Measurements from ENCODE around the gene SLC6A15.

The SLC6A15 gene

DNA sequence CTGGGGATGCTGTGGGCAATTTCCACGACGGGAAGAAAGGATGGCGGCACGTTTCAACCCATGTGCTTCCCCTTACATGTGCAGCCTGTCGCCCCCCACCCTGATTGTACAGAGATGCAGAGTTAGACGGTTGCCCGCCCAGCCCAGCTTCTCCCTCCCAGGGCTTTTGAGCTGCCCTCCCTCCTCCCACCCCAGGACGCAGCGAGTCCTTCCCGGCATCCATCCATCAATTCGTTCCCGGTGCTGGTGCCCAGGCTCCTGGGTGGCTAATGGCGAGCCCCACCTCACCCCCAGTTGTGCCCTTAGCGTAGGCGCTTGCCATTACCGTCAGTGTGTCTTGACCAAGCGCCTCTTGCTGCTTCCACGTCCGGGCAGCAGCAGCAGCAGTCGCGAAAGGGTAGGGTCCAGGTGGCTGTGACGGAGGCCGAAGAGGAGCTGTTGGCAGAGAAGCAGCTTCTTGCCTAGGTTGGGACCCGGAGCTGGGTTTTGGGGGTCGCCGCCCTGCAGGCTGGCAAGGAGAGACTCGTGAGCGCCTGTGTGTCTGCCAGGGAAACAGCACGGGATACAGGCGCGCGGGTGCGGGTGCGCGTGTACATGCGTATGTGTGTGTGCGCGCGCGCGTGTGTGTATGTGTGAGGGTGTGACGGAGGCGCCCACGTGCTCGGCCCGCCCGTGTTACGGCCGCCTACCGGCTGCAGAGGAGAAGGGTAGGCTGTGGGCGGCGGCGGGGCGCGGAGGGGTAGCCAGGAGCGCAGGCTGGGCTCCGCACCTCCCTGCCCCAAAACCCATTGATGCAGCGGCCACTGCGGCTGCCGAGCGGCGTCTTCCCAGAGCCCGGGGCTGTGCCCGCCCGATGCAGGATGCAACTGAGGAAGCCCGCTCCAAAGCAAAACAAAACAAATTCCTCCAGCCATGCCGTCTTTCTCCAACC is at the start of gene SLC6A15:
Gene SLC6A15, minus strand, starts transcription at position 602 of the 931 bp plus-strand sequence. CDS start 20,679 bp downstream, outside the sequence.
- peak; percentile 65 for DNase-seq

DNA sequence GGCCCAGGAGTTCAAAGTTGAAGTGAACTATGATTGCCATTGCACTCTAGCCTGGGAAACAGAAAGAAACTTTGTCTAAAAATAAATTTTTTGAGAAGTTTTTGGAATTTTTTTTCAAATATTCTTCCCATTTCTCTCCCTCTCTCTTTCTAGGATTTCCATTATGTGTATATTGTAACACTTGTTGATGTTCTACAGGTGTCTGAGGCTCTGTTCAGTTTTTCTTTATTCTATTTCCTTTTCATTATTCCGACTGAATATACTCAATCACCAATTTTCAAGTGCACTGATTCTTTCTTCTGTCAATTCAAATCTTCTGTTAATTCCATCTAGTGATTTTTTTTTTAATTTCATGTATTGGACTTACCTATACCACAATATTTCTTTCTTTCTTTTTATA is 48.3 kb upstream of the SLC6A15 start:
- no peak for DNase-seq

DNA sequence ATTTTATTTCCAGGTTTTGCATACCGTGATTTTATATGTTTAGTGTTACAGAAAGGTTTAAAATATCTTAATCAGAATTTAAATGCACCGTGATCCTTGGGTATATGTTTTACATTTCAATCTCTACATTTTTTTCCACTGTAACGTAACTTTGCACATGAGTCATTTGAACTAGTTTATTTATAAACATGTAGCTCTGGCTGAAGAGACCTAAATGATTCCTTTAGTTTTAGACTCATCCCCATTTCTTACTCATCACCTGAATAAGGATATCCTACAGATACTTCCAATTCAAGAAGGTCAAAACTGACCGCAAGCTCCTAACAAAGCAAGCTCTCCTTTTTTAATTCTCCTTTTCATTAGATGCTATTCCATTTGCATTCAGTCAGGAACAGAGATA is 42.7 kb upstream of the SLC6A15 start:
- DNase-seq, result no peak

DNA sequence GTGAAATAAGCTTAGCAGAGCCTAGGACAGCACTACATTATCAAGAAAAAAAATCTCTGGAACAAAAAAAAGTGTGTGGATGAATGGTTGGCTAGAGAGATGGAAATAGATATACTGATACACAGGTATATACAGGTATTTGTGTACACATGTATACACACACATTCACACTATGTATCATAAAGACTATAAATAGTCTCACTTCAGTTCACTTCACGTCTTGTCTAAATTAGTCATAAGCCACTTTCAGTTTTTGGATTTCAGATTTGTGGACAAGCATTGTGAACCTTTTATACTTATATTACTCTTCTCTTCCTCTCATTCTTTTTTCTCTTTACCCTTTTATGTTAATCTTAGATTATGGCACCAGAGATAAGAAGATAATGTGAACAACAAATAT is 41.8 kb upstream of the SLC6A15 start:
- no peak for DNase-seq

DNA sequence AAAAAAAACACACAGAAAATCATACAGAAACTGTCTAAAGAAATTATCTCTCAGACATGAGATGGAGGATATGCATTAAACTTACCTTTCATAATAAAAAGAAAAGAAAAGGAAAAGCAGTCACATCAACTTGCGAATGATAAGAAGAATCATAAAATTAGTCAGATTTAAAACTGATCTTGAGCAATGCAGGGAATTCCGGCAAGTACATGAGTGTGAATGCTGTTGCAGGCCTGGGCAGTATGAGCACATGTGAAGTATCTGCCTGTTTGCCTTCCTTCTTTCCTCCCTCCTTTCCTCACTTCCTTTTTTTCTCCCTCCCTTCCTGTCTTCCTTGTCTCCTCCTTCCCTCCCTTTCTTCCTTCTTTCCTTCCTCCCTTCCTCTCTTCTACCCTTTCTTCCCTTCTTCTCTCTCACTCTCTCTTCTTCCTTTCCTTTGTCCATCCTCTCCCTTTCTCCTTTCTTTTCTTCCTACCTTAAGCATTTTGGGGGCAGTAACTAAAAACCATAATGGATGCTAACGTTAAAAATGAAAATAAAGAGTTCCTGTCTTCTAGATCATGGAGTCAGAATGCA is 38.5 kb upstream of the SLC6A15 start:
- no peak for DNase-seq

DNA sequence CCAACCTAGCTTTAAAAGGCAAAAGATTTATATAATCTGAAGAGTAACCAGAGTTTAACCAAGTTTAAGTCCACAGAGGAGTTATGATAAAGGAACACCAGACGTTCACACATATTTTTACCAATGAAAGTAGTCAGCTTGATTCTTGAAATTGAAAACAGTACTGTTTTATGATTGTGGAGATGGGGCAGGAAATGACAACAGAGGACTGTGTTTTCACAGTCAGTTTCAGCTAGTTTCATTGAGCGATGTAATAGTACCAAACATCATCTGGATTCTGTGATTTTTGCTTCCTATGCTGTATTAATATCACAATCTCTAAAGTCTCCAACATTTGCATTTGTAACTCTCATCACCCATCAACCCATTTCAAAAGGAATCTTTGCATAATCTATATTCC is 34.2 kb upstream of the SLC6A15 start:
- DNase-seq, result no peak

DNA sequence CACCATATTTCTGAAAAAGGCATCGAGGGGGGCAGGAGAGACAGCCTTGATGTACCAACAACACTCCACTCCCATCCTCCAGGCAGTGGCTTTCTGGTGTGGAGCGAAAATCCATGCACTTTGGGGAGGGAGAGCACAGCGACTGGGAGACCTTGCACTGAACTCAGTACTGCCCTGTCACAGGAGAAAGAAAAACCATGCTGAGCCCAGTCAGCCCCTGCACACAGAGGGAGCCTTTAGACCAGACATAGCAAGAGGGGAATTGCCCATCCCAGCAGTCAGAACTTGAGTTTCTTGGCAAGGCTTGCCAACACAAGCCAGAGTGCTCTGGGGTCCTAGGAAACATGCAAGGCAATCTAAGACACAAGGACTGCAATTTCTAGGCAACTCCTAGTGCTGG is 24.8 kb upstream of the SLC6A15 start:
- DNase-seq, result no peak

DNA sequence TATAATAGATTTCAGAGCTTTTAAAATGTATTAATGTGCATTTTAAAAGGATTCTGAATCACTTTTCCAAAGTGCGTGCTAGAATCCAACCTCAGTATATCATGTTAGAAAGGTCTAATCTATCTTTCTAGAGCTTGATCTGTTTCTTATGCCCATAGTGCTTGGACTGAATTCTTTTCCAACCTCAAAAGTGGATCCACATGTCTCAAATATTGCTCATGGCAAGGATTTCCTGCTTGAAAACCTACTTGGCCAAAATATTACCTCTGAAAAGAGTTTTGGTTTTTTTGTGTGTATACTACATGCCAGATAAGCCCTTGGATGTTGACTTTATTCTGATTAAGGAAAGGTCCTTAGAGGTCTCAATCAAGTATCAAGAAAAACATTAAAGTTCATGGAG is 16.9 kb upstream of the SLC6A15 start:
- no peak for DNase-seq

DNA sequence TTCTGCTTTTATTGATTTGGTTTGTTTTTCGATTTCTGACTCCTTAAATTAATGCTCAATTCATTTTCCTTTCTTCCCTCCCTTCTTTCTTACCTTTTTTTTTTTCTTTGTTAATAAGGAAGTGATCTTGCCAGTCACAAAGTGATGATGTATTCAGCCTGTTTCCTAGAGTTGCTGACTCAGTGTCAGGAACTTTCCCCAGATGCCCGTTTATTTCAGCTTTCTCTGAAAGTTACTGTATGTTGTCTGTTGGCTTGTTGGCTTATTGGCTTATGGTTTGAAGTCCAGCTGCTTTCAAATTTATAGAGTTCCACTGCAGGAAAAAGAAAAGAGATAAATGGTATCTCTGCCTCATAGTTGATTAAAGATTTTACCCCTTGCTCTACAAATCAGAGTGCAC is 12.4 kb upstream of the SLC6A15 start:
- DNase-seq, result no peak

DNA sequence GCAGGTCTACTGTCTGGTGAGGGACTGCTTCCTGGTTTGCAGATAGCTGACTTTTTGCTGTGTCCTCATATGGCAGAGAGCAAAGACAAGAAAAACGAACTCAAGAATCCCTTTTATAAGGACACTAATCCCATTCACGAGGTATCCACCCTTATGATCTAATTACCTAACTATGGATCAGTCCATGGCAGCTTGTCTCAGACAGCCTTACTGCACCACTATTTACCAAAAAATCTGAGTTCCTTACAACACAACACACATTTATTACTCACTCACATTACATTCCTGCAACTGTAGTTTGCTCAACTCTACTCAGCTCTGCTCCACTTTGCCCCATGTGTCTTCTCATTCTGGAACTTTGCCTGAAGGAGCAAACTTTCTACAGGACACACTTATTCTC is 10.1 kb upstream of the SLC6A15 start:
- DNase-seq, result no peak

DNA sequence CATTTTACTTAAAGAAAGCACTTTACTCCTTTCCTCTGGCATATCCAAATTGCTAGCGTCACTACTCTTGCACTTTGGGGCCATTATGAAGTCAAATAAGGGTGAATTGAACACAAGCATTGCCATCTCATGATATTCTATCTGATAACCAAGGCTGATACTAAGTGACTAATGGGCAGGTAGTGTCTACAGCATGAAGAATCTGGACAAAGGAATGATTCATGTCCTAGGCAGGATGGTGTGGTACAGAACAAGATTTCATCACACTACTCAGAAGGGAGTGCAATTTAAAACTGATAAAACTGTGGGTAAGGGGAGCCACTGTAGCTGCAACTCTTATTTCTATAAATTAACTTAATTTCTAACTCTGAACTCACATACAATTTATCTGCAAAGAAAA is 7.7 kb upstream of the SLC6A15 start:
- DNase-seq, result no peak

DNA sequence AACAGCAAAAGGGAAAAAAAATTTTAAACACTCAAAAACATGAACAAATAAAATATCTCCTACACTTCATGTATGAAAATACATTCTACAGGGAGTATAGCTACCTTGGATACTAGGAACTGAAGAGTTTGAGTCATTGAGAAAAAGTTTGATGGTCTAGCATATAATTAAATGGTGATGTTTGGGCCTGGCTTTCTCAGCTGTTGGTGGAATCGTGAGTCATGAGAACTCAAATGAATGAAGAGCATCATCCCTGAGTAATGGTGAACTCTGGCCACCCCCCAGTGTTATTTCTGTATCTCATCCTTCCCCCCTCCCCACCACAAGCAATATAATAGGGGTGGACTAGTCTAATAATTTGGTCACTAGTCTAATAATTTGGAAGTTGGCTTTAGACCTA is 6.7 kb upstream of the SLC6A15 start:
- no peak for DNase-seq

DNA sequence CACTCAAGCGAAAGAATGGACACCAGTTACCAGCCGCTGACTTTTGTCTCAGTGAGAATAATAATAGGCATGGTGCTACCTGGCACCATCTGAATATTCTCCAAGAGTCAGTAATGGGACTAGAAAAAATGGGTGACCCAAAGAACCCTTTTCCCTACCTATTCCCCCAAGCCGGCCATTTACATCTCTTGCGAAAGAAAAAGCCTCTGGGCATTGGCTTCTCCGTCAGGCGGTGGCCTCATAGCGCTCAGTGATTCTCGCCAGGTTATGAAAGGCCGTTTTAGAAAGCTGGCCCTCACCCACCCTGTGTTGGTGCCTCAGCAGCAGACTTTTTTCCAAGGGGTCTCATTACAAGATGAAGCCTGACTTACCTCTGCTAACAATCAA is 523 bp upstream of the SLC6A15 start:
- peak; percentile 76 for DNase-seq

DNA sequence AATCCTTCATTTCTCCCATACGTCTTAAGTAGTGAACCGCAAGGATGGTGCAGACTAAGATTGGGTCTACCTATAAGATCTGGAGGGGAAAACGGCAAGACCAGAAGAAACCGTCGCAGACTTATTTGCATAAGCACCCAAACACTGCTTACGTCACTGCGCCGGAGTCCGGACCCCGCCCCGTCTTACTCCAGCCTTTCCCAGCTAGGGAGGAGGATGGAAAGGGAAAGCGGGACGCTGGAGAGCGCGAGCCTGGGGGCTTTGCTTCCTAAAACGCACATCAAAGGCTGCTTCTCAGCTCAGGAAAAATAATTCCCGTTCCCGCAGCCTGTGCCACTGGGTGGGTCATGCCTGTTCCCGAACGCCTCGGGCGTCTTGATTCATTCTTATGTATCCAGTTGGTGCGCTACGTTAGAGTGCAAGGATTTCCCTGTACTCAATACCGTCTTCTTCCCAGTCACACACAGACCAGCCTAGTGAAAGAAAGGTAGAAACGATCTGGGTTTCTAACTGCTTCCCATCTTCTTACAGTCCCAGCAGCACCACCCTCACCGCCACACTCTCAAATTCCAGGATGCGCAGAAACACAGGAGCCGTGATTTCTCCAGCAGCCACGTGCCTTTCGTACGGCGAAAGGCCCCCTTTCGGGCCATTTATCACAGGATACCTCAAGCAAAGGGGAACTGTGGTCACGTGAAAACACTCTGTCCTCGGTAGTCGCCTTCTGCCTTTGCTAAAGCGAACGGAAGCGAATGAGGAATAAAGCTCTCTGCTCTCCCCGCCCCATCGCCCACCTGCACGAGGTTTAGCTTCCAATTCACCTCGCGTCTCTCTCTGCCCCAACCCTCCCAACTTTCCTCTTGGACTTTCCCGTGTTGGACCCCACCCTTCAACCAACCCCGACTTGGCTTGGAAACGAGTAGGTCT is 1.1 kb downstream of the SLC6A15 start:
- DNase-seq, result peak; percentile 69

DNA sequence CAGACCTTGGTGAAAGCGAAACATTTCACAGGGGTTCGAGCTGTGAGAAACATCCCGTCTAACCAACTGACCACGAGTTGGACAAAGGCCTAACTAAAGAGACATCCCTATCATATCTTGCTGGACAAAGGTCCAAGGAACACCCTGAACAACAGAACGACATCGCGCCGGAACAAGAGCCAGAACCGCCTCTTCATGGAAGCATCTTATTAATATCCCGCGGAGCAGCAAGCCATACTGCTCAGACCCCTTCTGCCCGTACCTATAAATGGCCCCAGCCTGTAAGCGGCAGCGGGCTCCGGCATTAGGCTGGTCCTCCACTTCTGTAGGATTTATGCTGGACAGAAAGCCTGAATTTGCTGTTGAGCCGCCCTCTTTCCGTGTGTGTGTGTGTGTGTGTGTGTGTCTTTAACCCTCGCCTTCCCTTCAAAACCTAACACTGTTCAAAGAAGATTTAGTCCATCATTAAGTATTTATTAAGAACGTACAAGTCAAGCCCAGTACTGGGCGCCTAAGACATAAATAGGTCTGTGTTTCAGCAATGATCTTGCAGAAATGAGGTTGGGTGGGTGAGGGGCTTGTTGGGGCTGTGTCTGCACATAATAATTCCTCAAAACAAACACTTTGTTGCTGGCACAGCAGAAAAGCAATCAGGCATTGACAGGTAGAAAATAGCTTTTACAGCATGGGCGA is 1.9 kb downstream of the SLC6A15 start:
- DNase-seq, result peak; percentile 16

DNA sequence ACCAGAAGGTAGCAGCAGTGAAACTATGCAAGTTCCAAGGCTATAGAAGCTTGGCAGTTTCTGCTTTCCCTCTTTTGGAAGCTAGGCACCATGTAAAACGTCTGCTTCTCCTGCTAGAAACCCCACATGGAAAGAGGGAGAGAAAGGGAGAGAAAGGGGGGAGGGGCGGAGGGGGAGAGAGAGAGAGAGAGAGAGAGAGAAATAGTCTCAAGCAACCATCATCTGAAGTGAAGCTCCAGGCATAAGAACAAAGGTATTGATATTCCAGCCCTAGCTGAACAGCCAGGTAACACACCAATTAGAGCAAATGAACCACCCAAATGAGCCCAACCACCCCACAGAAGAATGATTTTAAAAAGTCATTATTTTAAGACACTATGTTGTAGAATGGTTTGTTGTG is 8.5 kb downstream of the SLC6A15 start:
- no peak for DNase-seq

DNA sequence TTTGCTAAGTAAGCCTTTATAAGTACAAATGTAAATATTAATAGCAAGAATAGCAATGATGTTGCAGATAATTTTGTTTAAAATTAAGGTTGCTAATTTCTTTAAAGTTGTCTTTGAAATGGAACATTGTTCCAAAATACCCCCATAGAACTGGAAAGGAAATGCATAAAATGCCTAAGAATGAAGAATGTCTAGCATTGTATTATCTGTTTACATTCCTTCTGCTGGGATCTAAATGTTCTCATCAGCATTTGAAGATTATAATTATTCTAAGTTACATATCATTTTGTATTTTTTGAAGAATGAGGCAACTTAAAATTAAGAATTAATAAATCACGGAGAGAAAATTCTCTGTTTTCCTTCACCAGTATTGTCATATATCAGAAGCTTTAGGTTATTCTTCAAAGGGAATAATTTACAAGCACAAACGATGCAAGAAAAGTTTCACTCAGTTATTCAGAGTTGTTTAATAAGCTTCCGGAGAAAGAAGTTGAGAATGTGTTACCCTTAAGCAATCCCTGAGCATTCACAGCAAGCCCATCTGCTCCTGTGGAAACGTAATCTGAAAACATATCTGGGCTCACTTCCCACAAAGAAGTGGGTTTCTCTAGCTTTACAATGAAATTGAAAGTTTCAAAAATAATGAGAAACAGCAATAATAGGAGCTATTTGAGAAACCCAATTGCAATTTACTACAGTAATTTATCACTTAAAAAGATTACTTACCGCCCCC is 21.3 kb downstream of the SLC6A15 start:
- no peak for DNase-seq

DNA sequence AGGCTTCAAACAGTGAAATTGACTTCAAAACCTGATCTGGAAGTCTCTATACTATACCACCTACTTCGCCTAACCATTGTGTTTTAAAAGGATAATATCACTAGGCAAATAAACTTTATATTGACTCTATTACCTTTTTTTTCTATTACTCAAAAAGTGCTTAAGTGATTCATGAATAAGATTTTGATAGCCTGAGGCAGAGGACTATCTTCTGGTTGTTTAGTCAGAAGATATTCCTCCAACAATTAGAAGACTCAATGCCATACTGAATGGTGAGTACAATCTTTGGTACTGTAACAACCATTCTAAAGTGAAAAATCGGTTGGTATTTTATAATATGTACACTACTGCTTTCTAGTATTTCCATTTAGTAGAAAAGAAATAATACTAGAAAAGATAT is 22.8 kb downstream of the SLC6A15 start:
- no peak for DNase-seq

DNA sequence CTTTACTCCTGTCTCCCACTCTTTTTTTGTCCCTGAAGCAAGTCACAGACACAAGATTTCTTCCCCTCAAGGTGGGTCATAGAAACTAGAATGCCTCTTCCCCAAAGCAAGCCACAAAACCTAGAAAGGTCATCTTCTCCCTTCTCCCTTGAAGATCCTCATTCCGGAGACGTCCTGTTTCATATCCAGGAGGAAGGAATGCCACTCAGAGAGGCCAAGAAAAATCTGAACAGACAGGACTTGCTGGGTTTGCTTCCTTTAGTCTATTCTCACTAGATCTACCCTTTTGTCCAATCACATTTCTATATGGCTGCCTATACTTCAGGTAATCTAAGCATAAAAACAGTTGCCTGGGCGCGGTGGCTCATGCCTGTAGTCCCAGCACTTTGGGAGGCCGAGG is 23.7 kb downstream of the SLC6A15 start:
- DNase-seq, result no peak

DNA sequence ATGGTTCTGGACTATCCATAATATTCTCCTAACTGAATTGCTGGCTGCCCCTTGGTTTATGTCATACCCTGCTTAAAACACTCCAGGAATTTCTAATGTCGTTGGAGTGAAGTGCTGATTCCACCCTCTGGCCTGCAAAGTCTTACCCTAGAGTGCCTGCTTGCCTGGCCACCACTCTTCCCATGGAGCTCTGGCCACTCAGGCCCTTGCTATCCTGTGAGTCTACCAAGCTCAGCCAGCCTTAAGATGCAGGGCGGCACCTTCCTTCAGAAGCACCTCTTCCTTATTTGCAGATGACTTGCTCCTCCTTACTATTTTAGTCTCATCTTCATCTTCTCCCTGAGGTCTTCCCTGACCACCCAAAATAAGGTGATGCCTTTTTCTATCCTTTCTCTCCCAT is 35.3 kb downstream of the SLC6A15 start:
- DNase-seq, result no peak

DNA sequence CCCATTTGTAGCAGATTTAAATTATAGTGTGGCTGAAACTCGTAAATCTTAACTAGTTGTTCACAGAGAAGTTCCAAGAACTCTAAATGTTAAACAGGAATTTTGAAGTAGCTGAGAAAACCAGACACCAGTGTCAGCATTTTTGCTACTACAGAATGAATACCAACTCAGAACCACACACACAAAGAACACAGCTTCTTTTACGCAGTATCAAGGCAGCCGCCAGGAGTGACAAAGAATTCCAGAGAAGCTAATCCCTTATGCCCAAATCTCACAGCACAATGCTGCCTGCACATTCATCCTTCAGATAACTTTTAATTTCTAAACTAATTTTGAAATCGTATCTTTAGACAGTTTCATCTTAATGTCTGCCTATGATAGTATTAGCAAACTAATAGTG is 37.4 kb downstream of the SLC6A15 start:
- DNase-seq, result no peak

DNA sequence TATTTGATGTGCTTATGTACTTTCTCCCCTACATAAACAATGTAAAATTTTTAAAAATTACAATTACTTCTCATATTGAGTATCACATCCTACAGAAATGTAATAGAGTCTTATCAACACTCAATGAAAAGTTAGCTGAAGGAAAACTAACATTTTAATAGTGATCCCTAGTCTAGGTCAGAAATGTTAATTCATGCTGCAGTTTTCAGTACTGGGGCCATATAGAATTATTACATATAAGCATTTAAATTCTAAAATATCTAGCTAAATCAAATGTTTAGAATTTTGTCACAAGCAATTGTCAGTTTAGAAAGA is 37.8 kb downstream of the SLC6A15 start:
- DNase-seq, result no peak
